Sigmoid colon (tissue), 4 donors: ENCODE data around the gene SLC12A5.

Experiments
- EP300 ChIP-seq, 4 donors: sonication (generic); formaldehyde crosslinking; IDR thresholded peaks; one replicate each; pipeline ENCODE4 v1.6.1; 2017; ENCODE audit warnings: antibody characterized with exemption in 4 of 4
- POLR2A ChIP-seq, 2 donors: fragments of 450-650 bp; IDR thresholded peaks; one replicate each; pipeline ENCODE4 v1.6.1; 2016; ENCODE audit warnings: antibody characterized with exemption in 2 of 2, mild to moderate bottlenecking in 2 of 2, moderate library complexity in 2 of 2
- POLR2AphosphoS5 ChIP-seq, 4 donors: sonication (generic); formaldehyde crosslinking; IDR thresholded peaks; one replicate each; pipeline ENCODE4 v1.6.1; 2017; ENCODE audit warnings: antibody characterized with exemption in 4 of 4
- TF ChIP-seq, protein P1 (sequence below), 4 experiments: fragments of 450-650 bp in 3 of 4; fragments of 200-600 bp in 1 of 4; IDR thresholded peaks; one replicate each; pipeline ENCODE4 v1.5.1; 2016 to 2019; ENCODE audit warnings: antibody characterized with exemption in 4 of 4, mild to moderate bottlenecking in 3 of 4, moderate library complexity in 2 of 4

DNA sequence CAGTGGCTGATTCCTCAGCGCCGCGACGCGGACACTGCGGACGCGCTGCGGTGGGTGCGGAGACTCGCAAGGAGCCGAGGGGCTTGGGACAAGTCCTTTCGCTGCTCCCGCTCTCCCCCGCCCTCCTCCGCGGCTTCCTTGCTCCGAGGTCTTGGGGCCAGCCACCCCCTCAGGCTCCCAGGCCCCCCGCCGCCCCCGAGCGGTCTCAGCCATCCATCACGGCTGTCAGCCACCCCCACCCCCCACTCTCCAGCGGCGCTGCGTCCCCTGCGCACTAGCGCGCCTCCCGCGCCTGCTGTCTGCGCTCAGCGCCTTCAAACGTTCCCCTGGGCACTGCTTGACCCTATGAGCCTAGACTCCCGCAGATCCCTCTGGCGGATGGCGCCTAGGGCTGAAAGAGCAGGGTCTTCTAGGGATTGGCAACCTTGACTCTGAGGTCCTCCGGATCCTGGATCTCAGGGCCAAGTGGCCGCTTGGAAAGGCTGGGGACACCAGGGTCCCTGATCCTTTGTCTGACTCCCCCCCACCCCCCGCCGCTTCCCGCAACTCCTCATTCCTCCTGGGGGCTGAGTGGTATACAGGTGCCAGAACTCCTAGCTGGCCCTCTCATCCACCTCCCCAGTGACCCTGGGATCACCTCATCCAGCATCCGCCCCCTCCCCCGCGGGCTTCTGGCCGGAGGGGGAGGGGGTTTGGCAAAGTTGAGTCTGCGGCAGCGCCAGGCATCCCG is 1.4 kb downstream of the SLC12A5 start:
- TF ChIP-seq, protein P1, sequence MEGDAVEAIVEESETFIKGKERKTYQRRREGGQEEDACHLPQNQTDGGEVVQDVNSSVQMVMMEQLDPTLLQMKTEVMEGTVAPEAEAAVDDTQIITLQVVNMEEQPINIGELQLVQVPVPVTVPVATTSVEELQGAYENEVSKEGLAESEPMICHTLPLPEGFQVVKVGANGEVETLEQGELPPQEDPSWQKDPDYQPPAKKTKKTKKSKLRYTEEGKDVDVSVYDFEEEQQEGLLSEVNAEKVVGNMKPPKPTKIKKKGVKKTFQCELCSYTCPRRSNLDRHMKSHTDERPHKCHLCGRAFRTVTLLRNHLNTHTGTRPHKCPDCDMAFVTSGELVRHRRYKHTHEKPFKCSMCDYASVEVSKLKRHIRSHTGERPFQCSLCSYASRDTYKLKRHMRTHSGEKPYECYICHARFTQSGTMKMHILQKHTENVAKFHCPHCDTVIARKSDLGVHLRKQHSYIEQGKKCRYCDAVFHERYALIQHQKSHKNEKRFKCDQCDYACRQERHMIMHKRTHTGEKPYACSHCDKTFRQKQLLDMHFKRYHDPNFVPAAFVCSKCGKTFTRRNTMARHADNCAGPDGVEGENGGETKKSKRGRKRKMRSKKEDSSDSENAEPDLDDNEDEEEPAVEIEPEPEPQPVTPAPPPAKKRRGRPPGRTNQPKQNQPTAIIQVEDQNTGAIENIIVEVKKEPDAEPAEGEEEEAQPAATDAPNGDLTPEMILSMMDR (IDR thresholded peaks at IDR 0.05): no peak
- TF ChIP-seq POLR2A (IDR thresholded peaks at IDR 0.05) (no peak), EP300 (IDR thresholded peaks at IDR 0.05) (no peak), POLR2AphosphoS5 (IDR thresholded peaks at IDR 0.05) (no peak)
